Activated CD4-positive, alpha-beta T cell treated with anti-CD3 and anti-CD28 coated beads for 36 hours (primary cell): ENCODE data around the gene SCRN2. TPM values are rescaled to one million over a fixed set of nuclear protein-coding genes. Genes with fewer than 3 reads are reported as not detected.

ENCODE experiments used
- ATAC-seq: fragments of 200-7000 bp; cut with Tn5 transposase; one replicate; pipeline ENCODE4 v1.10.0; 2021; ENCODE audit warnings: mild to moderate bottlenecking, moderate library complexity
- CTCF ChIA-PET: fragments of 350-600 bp; sonication (Branson Sonifier 250); formaldehyde crosslinking; loops from one replicate; lab custom pipeline; 2021; ENCODE audit warnings: antibody characterized with exemption; lab: Charles Lee
- POLR2A ChIA-PET: fragments of 350-600 bp; sonication (Branson Sonifier 250); formaldehyde crosslinking; loops from one replicate; lab custom pipeline; 2021; ENCODE audit warnings: antibody characterized with exemption, inconsistent platforms; lab: Charles Lee
- DNase-seq: peaks from one replicate; pipeline ENCODE4 v3.0.0-alpha.2; 2020
- H3K27ac Mint-ChIP-seq: one replicate; pipeline ENCODE4 v1.8.0; 2021; ENCODE audit warnings: mixed read lengths
- H3K27me3 Mint-ChIP-seq: one replicate; pipeline ENCODE4 v1.8.0; 2021; ENCODE audit warnings: mixed read lengths
- H3K36me3 Mint-ChIP-seq: one replicate; pipeline ENCODE4 v1.8.0; 2021; ENCODE audit warnings: low read depth, mixed read lengths
- H3K4me1 Mint-ChIP-seq: one replicate; pipeline ENCODE4 v1.8.0; 2021; ENCODE audit warnings: mixed read lengths
- H3K4me3 Mint-ChIP-seq: one replicate; pipeline ENCODE4 v1.8.0; 2021; ENCODE audit warnings: mild to moderate bottlenecking, moderate library complexity, mixed read lengths
- H3K9me3 Mint-ChIP-seq: one replicate; pipeline ENCODE4 v1.8.0; 2021; ENCODE audit warnings: low read depth, mixed read lengths
- intact Hi-C, 2 experiments: fragments of 100-400 bp; cut with DNase I in 1 of 2; cut with micrococcal nuclease in 1 of 2; formaldehyde crosslinking; loops; one replicate each; pipeline versions ENCODE4 v1.14.2 to v1.15.1; 2022 to 2024; cut with DNase I, micrococcal nuclease
- total RNA-seq, 2 experiments: library from RNA; stranded (reverse); gene quantifications; one replicate each; pipeline ENCODE4 v1.2.3, GENCODE V29; 2021

SCRN2 gene
- total RNA-seq, 2 experiments from 2014 or later = 21.5 to 25.2 TPM

- no peak for DNase-seq
- ChIA-PET CTCF (interaction anchor here (0.6 to 19.9 kb wide), 9 partner anchors 10 to 128 kb away, joined by 3 to 414 read pairs (median 3); partner anchors contain the start of genes LRRC46, MRPL10 and SP2), POLR2A (no interaction called here)
- ATAC-seq = no peak
- H3K36me3 Mint-ChIP-seq = no peaks in the 10 kb centered on the region
- intact Hi-C loops = loop anchor here (5.0 to 10.0 kb wide), 3 partner anchors 102 to 262 kb away; partner anchors contain the start of gene SNX11 (in 1 of the 2)
- peaks cover 45% of the 10 kb centered on the region for H3K27me3 Mint-ChIP-seq
- H3K4me3 Mint-ChIP-seq = no peak overlapping the region
- peaks cover 21% of the 10 kb centered on the region for H3K4me1 Mint-ChIP-seq
- H3K9me3 Mint-ChIP-seq = no peaks in the 10 kb centered on the region
- H3K27ac Mint-ChIP-seq = no peak overlapping the region
Measured at GRCh38 chr17:47844814-47845715, 4.0 kb upstream of the SCRN2 start.

DNA sequence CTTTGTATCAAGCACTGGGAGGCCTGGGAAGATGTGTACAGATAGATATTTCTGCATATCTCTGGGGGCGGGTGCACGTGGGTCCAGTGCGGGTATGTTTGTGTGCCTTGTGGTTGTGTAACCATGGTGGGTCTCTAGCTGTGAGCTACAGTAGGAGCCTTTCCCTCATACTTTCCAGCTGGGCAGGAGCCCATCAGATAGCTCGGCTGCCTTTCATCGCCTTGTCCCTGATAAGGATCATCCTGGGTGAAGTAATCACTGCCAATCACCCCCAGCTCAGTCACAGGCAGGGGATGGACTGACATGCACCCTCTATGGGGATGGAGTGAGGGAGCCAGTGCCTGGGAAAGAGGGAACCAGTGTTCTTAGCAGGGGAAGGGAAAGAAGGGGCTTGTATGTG, 3.2 kb upstream of the SCRN2 start:
- intact Hi-C loops = loop anchor here (5.0 to 10.0 kb wide), 3 partner anchors 103 to 263 kb away; partner anchors contain the start of gene SNX11 (in 1 of the 2)
- no peak overlapping the region for H3K4me3 Mint-ChIP-seq
- DNase-seq (no peak), ATAC-seq (no peak)
- CTCF ChIA-PET = interaction anchor here (0.6 to 19.9 kb wide), 8 partner anchors 9 to 128 kb away, joined by 3 to 414 read pairs (median 3); partner anchors contain the start of genes LRRC46 and MRPL10
- peaks cover 25% of the 10 kb centered on the region for H3K4me1 Mint-ChIP-seq
- H3K27ac Mint-ChIP-seq = no peak overlapping the region
- H3K9me3 Mint-ChIP-seq = no peaks in the 10 kb centered on the region
- no peaks in the 10 kb centered on the region for H3K36me3 Mint-ChIP-seq
- peaks cover 37% of the 10 kb centered on the region for H3K27me3 Mint-ChIP-seq
- POLR2A ChIA-PET = no interaction called here

GRCh38 chr17:47843391-47843730, 2.3 kb upstream of the SCRN2 start:
- peaks cover 25% of the 10 kb centered on the region for H3K4me1 Mint-ChIP-seq
- no peak for DNase-seq
- no peak for ATAC-seq
- H3K27me3 Mint-ChIP-seq = peaks cover 28% of the 10 kb centered on the region
- ChIA-PET CTCF (interaction anchor here (0.7 to 19.9 kb wide), 15 partner anchors 8 to 175 kb away, joined by 3 to 414 read pairs (median 4); partner anchors contain the start of genes LRRC46, MRPL10, PNPO and SP2), POLR2A (no interaction called here)
- no peaks in the 10 kb centered on the region for H3K36me3 Mint-ChIP-seq
- intact Hi-C loops = loop anchor here (5.0 to 10.0 kb wide), 3 partner anchors 104 to 264 kb away; partner anchors contain the start of gene SNX11 (in 1 of the 2)
- H3K9me3 Mint-ChIP-seq = no peaks in the 10 kb centered on the region
- H3K27ac Mint-ChIP-seq = no peak overlapping the region
- no peak overlapping the region for H3K4me3 Mint-ChIP-seq

DNA sequence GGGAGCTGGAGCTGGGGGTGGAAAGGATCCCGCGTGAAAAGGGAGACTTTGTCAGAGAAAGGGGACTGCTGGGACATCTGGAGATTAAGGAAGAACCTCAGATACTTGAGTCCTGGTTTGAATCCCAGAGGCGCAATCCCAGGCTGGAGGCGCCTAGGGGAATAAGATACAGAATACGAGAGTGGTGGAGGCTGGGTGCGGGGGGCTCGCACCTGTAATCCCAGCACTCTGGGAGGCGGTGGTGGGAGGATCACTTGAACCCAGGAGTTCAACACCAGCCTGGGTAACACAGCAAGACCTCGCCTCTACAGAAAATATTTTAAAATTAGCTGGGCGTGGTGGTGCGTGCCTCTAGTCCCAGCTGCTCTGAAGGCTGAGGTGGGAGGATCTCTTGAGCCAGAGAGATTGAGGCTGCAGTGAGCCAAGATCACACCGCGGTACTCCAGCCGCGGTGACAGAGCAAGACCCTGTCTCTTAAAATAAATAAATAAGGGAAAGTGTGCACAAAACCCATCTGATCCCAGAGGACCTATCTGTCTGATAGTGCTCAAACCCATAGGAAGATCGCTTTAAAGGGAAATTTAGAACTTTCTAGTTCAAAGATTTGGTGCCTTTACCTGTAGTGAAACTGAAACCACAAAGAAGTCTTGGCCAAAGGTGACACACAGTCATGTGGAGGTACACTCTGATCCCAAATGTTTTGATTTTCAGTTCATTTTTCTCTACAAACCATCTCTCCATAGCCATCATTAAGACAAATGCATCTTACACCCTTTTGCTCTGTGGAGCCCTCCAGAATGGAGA, 617 bp upstream of the SCRN2 start:
- ChIA-PET CTCF (interaction anchor here (0.6 to 19.9 kb wide), 39 partner anchors 8 to 1164 kb away, joined by 3 to 414 read pairs (median 4); partner anchors contain the start of genes LRRC46, MRPL10, PNPO and SP2), POLR2A (interaction anchor here (0.9 to 1.1 kb wide), 3 partner anchors 44 to 54 kb away, joined by 3 to 4 read pairs (median 3); partner anchors contain the start of gene SP2)
- peak overlapping the region; percentile 99 for H3K4me3 Mint-ChIP-seq
- intact Hi-C loops = loop anchor here (1.0 to 10.0 kb wide), 11 partner anchors 10 to 266 kb away; partner anchors contain the start of genes LRRC46 (in 2 of the 2), MRPL10 (in 2 of the 2), CDK5RAP3 (in 1 of the 2) and SNX11 (in 1 of the 2)
- H3K9me3 Mint-ChIP-seq = no peaks in the 10 kb centered on the region
- H3K27ac Mint-ChIP-seq = peak overlapping the region; percentile 89
- ATAC-seq (no peak), DNase-seq (no peak)
- no peaks in the 10 kb centered on the region for H3K36me3 Mint-ChIP-seq
- peaks cover 22% of the 10 kb centered on the region for H3K4me1 Mint-ChIP-seq
- peaks cover 20% of the 10 kb centered on the region for H3K27me3 Mint-ChIP-seq

GRCh38 chr17:47840001-47840741, 902 bp downstream of the SCRN2 start:
- POLR2A ChIA-PET = interaction anchor here (0.6 kb wide), 1 partner anchor 50 kb away, joined by 3 read pairs; no protein-coding TSS in a partner anchor
- H3K4me3 Mint-ChIP-seq = peak overlapping the region; percentile 99
- peaks cover 9% of the 10 kb centered on the region for H3K27me3 Mint-ChIP-seq
- H3K9me3 Mint-ChIP-seq = no peaks in the 10 kb centered on the region
- no peak for DNase-seq
- no peak for ATAC-seq
- CTCF ChIA-PET = interaction anchor here (0.5 to 19.9 kb wide), 20 partner anchors 9 to 283 kb away, joined by 3 to 414 read pairs (median 5); partner anchors contain the start of genes CDK5RAP3 and SP2
- intact Hi-C loops = loop anchor here (2.0 to 10.0 kb wide), 5 partner anchors 107 to 267 kb away; partner anchors contain the start of genes CDK5RAP3 (in 1 of the 2) and SNX11 (in 1 of the 2)
- H3K4me1 Mint-ChIP-seq = peaks cover 30% of the 10 kb centered on the region
- peaks cover 1% of the 10 kb centered on the region for H3K36me3 Mint-ChIP-seq
- H3K27ac Mint-ChIP-seq = peak overlapping the region; percentile 25

GRCh38 chr17:47839071-47839470, 2.0 kb downstream of the SCRN2 start:
- CTCF ChIA-PET = interaction anchor here (0.7 to 19.9 kb wide), 3 partner anchors 47 to 140 kb away, joined by 3 to 414 read pairs (median 3); partner anchors contain the start of gene CDK5RAP3
- peaks cover 40% of the 10 kb centered on the region for H3K4me1 Mint-ChIP-seq
- peaks cover under 1% of the 10 kb centered on the region for H3K27me3 Mint-ChIP-seq
- POLR2A ChIA-PET = no interaction called here
- H3K4me3 Mint-ChIP-seq = no peak overlapping the region
- H3K27ac Mint-ChIP-seq = no peak overlapping the region
- intact Hi-C loops = no loop called here
- DNase-seq = no peak
- ATAC-seq = no peak
- peaks cover 1% of the 10 kb centered on the region for H3K36me3 Mint-ChIP-seq
- no peaks in the 10 kb centered on the region for H3K9me3 Mint-ChIP-seq

- ATAC-seq (no peak), DNase-seq (no peak)
- H3K27me3 Mint-ChIP-seq = no peaks in the 10 kb centered on the region
- no peak overlapping the region for H3K27ac Mint-ChIP-seq
- peaks cover 44% of the 10 kb centered on the region for H3K4me1 Mint-ChIP-seq
- intact Hi-C loops = no loop called here
- H3K36me3 Mint-ChIP-seq = peaks cover 1% of the 10 kb centered on the region
- H3K9me3 Mint-ChIP-seq = no peaks in the 10 kb centered on the region
- no peak overlapping the region for H3K4me3 Mint-ChIP-seq
- ChIA-PET POLR2A (no interaction called here), CTCF (interaction anchor here (19.9 kb wide), 1 partner anchor 47 kb away, joined by 414 read pairs; no protein-coding TSS in a partner anchor)
Measured at GRCh38 chr17:47838636-47839035, 2.4 kb downstream of the SCRN2 start.

GRCh38 chr17:47837401-47838039, 3.6 kb downstream of the SCRN2 start:
- ChIA-PET CTCF (interaction anchor here (0.8 to 1.2 kb wide), 4 partner anchors 49 to 134 kb away, joined by 3 to 5 read pairs (median 4); partner anchors contain the start of gene CDK5RAP3), POLR2A (interaction anchor here (0.8 kb wide), 1 partner anchor 104 kb away, joined by 3 read pairs; the partner anchor contains the start of gene PNPO)
- no peaks in the 10 kb centered on the region for H3K27me3 Mint-ChIP-seq
- ATAC-seq (no peak), DNase-seq (no peak)
- no peak overlapping the region for H3K4me3 Mint-ChIP-seq
- H3K27ac Mint-ChIP-seq = no peak overlapping the region
- intact Hi-C loops = no loop called here
- peaks cover 1% of the 10 kb centered on the region for H3K36me3 Mint-ChIP-seq
- H3K4me1 Mint-ChIP-seq = peaks cover 44% of the 10 kb centered on the region
- H3K9me3 Mint-ChIP-seq = no peaks in the 10 kb centered on the region

DNA sequence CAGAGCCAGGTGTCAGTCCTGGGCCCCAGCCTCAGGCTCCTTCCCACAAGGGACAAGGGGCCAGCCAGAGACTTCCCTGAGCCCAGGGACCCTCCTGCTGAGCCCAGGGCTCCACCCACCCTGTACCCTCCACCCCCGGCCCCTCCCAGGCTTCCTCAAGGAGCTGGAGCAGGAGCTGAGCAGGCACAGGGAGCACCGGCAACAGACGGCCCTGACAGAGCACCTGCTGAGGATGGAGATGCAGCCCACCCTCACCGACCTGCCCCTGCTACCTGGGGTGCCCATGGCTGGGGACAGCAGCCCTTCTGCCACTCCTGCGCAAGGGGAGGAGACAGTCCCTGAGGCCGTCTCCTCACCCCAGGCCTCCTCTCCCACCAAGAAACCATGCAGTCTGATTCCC, 4.5 kb downstream of the SCRN2 start:
- intact Hi-C loops = no loop called here
- no peak for DNase-seq
- Mint-ChIP-seq H3K36me3 (peaks cover 1% of the 10 kb centered on the region), H3K4me1 (peaks cover 43% of the 10 kb centered on the region), H3K27ac (no peak overlapping the region), H3K27me3 (no peaks in the 10 kb centered on the region), H3K9me3 (no peaks in the 10 kb centered on the region), H3K4me3 (no peak overlapping the region)
- ChIA-PET POLR2A (interaction anchor here (0.8 kb wide), 1 partner anchor 105 kb away, joined by 3 read pairs; the partner anchor contains the start of gene PNPO), CTCF (interaction anchor here (0.7 to 1.0 kb wide), 2 partner anchors 38 to 135 kb away, joined by 3 to 5 read pairs; partner anchors contain the start of gene CDK5RAP3)
- no peak for ATAC-seq
